K562 (cell line): ENCODE measurements around the gene TRIM34.

ENCODE experiments used
- ATF7 ChIP-seq: fragments of 450-650 bp; IDR thresholded peaks from 2 replicates; pipeline ENCODE4 v1.7.1; 2014; ENCODE audit warnings: mild to moderate bottlenecking, moderate library complexity
- CBFA2T3 ChIP-seq: fragments of 450-650 bp; IDR thresholded peaks from 2 replicates; pipeline ENCODE4 v1.6.1; 2017
- NFYB ChIP-seq: IDR thresholded peaks from 2 replicates; pipeline ENCODE4 v1.6.1; 2011; ENCODE audit warnings: mild to moderate bottlenecking, moderate library complexity; ENCODE audit not compliant: insufficient read length; ENCODE audit errors: extremely low read depth
- NR2C2 ChIP-seq, 2 experiments: fragments of 200-800 bp in 1 of 2; sonication (Bioruptor generic) in 1 of 2; sonication (generic) in 1 of 2; formaldehyde crosslinking in 1 of 2; IDR thresholded peaks; 2 replicates each; pipeline versions ENCODE4 v1.6.1 to v1.8.0; 2016 to 2022; ENCODE audit warnings: mild to moderate bottlenecking in 1 of 2, missing compliant biosample characterization in 1 of 2, missing genetic modification characterization in 1 of 2, missing genetic modification reagents in 1 of 2
- OTX1 ChIP-seq: fragments of 450-650 bp; formaldehyde crosslinking; IDR thresholded peaks from 2 replicates; pipeline ENCODE4 v1.4.0; 2022; ENCODE audit warnings: mild to moderate bottlenecking
- SMARCE1 ChIP-seq: fragments of 450-650 bp; IDR thresholded peaks from 2 replicates; pipeline ENCODE4 v1.7.1; 2016; ENCODE audit warnings: mild to moderate bottlenecking

DNA sequence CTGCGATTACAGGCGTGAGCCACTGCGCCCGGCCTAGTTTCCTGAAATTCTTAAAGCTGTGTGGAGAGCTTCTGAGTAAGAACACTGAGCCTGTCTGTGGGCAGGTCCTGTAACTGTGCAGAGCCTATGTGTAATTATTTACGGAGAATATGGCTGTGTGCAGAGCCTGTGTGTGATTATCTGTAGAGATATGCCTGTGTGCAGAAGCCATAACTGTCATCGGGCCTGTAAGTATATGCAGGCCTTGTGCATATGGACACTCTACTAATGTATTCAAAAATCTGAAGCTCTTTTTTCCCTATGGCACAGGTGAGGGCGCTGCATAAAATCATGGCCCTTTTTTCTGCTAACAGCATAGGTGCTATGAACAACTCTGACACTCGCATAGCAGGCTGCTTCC, 44.2 kb upstream of the TRIM34 start, which contains the start of gene OR52B6:
- no peak for TF ChIP-seq NR2C2 (CRISPR knock-in tag; IDR thresholded peaks at IDR 0.05)
- TF ChIP-seq NR2C2 (tag; IDR thresholded peaks at IDR 0.05) = no peak
- no peak for TF ChIP-seq SMARCE1
- TF ChIP-seq OTX1 (CRISPR knock-in tag) = no peak
- TF ChIP-seq CBFA2T3 = no peak
- TF ChIP-seq NFYB = no peak
- no peak for TF ChIP-seq ATF7
